NCI-H2196 treated with DMSO at 0.1 percent for 48 hours (cell line): ENCODE results near the gene CUX1.
"Not testable (repeated sequence)": the region's sequence is repeated elsewhere in the genome, so short reads cannot be mapped to it uniquely, and the experiment has no call there.

Experiments
- DNase-seq: peaks from one replicate; lab custom pipeline; 2025; ENCODE audit not compliant: unreplicated experiment; lab: John Stamatoyannopoulos, UW

The CUX1 gene

DNA sequence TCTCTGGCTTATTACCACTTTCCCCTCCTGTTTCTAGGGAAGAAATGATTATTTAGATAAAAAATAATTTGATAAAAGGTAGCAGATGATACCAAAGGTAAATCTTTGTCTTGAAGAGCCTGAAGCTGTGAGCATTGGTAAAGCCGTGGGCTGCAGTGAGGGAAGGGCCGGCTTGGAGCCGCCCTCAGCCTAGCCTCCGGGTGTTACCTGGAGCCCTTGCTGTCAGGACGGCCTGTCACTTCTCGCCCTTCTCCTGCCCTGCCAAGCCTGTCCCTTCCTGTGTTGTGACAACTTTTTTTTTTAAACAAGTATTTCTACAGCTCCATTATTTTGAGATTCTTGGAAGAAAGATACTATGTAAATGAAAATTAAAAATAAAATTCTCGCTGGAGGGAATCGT, 7.0 kb downstream of the CUX1 start:
- DNase-seq: no peak

DNA sequence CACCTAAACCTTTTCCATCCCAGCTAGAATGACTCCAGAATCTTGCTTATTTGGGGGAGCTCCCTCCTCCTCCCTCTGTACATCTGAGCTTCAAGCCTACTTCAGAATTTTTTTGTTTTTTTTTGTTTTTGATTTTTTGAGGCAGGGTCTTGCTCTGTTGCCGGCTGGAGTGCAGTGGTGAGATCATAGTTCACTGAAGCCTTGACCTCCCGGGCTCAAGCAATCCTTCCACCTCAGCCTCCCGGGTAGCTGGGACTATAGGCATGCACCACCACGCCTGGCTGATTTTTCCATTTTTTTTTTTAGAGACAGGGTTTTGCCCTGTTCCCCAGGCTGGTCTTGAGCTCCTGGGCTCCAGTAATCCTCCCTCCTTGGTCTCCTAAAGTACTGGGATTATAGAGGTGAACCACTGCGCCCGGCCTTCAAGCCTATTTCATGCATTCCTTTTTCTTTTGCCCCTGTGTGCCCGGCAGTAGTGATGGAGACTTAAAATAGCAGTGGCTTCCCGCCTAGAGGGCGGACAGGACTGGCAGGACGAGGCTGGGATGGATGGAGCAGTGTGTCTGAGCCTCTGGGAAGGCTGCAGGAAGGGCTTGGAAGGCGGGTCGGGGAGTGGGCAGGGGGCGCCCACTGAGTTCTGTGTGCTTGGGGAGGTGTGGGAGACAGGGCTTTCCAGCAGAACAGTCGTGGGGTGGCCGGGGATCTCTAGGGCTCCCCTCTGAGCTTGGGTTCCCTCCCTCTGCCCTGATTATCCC, 8.8 kb downstream of the CUX1 start:
- DNase-seq: no peak

DNA sequence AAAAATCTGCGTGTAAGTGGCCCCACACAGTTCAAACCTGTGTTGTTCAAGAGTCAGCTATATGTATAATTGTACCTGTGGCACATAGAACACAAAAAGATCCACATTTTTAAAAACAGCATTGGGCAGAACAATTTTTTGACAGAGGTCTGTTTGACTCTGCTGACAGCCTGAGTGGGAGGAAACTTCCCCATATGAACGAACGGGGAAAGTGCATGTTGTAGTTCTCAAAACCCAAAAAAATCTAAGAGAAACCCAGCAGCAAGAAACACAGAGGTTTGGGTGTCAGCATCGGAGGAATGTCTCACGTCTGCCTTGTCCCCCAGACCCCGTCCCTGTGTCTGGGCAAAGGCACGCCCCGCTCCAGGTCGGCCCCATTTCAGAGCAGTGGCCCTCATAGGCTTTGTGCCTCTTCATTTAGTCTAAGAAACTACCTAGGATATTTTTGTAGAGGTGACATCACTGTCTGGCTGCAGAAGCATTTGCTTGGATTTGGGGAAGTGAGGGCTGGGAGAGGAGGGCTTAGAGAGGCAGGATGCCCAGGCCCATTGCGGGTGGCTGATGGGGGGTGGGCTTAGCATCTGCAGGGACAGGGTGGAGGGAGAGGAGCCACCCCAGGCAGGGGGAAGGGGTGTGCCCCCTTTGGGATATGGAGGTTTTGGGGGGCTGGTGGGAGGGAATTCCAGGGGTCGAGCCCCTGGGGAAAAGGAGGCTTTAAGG, 11.0 kb downstream of the CUX1 start:
- no peak for DNase-seq

DNA sequence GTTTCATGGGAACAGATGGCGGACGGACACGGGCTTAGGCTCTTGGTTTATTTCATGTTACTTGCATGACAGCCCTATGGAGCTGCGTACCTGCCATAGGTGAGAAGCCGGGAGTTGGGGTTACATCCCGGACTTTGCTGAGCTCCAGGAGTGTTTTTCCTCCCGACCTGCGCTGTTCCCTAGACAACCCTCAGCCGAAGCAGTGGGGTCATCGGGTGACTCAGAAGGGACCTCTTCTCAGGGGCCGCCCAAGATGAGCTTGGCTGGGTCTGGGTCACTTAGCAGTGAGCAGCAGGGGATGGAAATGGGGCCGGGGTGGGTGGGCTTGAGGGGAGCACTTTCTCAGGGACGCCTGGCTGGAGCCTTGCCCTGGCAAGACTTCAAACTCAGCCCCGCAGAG, 11.9 kb downstream of the CUX1 start:
- DNase-seq: no peak

DNA sequence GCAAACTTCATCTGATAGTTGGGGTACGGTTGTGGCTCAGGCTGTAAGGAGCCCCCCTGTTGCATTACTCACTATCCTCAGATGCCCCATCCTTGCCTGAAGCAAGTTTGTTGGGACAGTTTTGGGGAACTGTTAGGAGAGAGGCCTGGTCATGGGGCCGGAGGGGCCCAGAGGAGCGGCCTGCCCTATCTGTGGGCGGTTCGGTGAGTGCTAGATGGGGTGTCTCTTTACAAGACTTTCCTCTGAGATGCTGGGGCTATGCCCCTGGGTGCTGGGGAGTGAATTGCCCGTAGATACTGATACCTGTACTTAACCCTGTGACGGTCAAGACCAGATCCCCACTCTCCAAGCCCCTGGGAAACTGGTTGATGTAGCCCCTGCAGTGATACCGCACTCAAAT, 12.4 kb downstream of the CUX1 start:
- DNase-seq: no peak

DNA sequence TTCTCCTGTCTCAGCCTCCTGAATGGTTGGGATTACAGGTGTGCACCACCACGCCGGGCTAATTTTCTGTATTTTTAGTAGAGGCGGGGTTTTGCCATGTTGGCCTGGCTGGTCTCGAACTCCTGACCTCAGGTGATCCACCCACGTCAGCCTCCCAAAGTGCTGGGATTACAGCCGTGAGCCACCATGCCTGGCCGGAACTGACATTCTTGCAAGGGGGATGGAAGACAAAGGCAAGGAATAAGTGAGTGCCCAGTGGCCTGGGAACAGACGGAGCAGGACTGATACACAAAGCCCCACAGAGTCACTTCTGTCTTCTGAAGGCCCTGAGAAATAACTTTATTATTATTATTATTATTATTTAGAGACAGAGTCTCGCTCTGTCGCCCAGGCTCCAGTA, 14.0 kb downstream of the CUX1 start:
- DNase-seq: not testable (repeated sequence)

DNA sequence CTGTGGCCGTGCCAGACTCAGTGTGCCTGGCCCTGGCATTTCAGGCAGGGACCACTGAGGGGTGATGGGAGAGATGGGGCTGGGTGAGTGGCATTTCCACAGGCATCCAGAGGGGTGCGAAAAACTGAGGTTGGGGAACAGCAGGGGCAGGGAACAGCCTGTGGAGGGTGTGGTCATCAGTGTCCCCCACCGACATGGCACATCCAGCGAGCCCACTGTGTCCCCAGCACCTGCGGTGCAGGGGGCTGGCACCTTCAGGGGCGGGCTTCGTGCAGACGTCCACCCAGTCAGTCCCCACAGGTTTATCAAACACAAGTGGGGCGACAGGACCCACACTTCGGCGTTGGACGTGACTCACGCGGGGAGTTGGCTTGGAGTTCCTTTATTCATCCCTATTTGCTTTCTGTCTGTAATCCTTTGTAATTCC, 14.8 kb downstream of the CUX1 start:
- DNase-seq: no peak

DNA sequence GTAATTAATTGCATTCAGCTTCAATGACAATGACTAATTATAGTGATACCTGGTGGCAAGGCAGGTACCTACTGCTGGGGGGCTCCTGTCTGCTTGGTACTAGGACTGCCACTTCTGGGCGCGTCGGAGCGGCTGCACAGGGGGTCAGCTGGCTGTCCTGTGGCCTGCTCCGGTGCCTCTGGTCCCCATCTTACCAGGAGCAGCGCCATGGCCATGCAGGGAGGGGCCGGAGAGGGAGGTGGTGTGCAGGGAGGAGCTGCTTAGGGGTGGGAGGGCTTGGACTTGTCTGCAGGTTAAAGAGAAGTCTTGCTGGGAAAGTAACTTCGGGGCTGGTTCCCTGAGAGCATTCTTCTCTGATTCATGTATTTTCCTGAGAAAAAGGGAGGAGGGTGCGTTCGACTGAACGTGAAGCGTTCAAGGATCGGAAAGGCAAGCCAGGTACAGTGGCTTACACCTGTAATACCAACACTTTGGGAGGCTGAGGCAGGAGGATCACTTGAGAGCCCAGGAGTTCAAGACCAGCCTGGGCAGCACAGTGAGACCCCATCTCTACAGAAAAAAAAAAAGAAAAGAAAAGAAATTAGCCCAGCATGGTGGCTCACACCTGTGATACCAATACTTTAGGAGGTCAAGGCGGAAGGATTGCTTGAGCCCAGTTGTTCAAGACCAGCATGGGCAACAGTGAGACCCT, 15.4 kb downstream of the CUX1 start:
- DNase-seq: no peak

DNA sequence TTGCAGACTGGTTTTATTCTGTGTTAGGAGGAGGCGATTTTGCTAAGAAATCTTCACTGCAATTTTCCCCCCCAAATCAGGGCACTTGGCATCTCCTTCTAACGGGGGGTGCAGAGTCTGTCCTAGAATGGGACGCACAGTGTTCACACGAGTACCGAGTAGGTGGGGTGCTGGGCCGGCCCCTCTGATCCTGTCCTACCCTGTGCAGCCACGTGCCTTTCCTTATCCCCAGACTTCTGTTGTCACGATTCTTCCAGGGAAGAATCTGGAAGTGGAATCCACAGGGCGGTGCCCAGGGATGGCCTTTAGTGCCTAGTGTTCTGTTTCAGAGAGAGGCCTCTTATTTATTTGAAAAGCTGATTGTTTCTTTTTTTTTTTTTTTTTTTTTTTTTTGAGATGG, 16.4 kb downstream of the CUX1 start:
- no peak for DNase-seq

DNA sequence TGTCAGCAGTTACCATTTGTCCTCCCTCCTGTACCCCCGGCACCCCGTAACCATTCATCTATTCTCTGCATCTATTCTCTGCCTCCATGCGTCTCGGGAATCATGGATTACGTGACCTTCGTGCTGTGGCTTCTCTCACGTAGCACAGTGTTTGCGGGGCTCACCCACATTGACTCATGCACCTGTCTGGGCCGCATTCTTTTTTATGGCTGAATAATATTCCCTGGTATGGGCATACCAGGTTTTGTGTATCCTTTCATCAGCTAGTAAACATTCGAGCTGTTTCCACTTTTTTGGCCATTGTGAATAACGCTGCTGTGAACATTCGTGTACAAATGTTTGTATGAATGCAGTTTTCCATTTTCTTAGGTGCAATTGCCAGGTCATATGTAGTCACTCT, 17.7 kb downstream of the CUX1 start:
- DNase-seq: no peak

DNA sequence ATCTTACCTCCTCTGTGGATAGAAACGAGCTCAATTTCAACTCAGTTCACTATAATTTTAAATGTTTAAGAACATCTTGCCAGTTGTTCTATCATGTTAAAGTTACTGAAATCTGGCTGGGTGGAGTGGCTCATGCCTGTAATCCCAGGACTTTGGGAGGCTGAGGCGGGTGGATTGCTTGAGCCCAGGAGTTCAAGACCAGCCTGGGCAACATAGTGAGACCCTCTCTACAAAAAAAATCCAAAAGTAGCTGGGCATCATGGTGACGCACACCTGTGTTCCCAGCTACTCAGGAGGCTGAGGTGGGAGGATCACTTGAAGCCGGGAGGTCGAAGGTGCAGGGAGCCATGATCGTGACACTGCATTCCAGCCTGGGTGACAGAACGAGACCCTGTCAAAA, 20.0 kb downstream of the CUX1 start:
- DNase-seq: not testable (repeated sequence)

DNA sequence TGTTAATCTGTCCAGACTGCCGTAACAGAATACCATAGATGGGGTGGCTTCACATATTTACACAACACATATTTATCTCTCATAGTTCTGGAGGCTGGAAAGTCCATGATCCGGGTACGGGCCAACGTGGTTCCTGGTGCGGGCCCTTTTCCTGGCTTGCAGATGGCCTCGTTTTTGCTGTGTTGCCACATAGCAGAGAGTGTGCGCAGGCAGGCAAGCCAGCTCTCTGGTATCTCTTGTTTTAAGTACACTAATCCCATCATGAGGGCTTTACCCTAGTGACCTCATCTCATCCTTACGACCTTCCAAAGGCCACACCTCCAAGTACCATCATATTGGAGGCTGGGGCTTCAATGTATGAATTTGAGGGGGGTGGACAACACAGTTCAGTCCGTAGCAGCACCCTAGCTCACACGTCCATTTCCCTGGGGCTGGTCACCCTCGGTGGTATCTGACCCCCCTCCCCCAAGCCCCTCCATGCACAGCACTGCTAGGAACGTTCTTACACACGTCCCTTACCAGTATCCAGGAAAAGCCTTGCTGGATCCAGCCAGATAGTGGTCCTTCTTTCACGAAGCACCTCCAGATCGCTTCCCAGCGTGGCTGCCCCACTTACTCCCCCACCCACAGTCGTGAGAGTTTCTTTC, 21.5 kb downstream of the CUX1 start:
- no peak for DNase-seq

DNA sequence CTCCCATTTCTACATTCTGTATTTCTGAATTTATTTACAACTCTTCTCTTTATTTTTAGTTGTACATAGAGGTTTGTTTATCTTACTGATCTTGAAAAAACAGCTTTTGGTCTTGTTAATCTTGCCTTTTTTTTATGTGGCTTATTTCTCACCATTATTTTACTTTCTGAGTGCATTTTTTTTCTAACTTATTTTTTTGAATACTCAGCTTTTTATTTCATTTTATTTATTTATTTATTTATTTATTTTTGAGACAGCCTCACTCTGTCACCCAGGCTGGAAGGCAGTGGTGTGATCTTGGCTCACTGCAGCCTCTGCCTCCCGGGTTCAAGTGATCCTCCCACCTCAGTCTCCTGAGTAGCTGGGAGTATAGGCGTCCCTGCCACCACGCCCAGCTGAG, 23.9 kb downstream of the CUX1 start:
- DNase-seq: no peak

DNA sequence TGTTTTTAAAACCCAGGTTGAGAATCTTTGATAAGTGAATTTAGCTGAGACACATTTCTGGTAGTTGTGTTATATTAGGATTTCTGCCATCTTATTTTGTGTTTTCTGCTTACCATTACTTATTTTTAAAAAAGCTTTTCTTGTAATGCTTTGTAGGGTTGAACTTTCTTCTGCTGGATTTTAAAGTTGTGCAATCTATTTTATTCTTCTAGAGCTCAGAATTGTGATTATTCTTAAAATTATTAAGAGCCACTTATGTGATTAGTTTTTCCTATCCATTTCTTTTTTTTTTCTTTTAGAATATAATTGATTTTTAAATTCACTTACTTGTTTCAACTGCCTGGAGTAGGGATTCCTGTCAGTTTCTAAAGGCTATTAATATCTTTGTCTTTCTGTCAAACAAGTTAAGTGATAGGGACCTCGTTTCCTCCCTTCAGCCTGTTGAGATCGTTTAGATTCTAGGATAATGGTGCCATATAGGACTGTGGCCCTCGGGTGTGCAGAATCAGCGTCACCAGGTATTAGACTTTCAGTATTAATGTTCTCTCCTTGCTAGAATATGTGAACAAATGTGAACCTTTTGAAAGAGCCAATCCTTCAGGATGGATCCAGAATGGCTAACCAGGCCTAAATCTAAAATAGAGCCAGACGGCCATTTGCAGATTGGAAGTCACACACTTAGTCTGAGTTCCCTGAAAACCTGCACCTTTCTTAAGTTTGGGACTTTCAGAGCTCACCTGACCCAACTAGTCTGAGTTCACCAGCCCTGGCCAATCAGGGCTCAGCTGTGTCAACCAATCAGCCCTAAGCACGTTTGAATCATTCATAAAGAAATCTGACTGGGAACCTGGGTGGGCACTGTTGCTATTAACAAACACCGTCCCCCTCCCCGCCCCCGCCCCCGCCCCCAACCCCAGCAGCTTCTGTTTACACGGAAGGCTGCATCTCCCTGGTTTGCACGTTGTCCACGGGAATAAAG, 26.2 kb downstream of the CUX1 start:
- DNase-seq: no peak

DNA sequence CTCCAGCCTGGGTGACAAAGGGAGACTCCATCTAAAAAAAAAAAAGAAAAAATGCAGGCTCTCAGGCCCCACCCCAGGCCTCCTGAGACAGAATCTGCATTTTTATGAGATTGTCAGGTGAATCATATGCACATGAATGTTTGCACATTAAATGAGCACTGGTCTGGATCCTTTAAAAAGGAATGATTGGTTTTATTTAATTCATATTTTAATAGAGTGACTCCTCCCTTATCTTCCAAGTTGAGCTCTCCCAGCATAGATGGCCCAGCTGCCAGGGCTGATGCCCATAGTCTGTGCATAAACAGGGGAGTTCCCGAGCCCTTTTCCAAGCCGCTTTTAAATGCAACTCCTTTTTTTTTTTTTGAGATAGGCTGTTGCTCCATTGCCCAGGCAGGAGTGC, 28.5 kb downstream of the CUX1 start:
- no peak for DNase-seq

DNA sequence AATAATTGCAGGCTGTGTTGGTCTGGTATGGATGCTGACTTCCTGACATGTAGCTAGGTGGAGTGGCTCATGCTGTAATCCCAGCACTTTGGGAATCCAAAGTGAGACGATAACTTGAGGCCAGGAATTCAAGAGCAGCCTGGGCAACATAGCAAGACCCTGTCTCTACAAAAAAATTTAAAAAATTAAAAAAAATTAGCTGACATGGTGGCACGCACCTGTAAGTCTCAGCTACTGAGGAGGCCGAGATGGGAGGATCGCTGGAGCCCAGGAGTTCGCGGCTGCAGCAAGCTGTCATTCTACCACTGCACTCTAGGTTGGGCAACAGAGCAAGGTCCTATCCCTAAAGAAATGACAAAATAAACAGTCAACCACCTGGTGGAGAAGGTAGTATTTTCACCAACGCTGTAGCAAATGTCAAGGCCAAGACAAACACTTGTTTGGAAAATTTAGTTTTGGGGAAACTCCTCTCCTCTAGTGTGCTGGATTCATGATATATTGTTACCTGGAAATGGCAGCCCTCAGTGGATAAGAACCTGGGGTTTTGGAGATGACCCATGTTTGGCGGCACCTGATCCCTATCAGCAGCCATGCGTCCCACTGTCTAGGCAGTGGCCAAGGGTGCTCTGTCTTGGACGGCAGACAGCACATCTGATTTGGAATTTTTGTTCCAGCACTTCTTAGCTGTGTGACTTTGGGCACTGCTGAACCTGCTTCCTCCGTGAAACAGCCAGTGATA, 29.5 kb downstream of the CUX1 start:
- no peak for DNase-seq

DNA sequence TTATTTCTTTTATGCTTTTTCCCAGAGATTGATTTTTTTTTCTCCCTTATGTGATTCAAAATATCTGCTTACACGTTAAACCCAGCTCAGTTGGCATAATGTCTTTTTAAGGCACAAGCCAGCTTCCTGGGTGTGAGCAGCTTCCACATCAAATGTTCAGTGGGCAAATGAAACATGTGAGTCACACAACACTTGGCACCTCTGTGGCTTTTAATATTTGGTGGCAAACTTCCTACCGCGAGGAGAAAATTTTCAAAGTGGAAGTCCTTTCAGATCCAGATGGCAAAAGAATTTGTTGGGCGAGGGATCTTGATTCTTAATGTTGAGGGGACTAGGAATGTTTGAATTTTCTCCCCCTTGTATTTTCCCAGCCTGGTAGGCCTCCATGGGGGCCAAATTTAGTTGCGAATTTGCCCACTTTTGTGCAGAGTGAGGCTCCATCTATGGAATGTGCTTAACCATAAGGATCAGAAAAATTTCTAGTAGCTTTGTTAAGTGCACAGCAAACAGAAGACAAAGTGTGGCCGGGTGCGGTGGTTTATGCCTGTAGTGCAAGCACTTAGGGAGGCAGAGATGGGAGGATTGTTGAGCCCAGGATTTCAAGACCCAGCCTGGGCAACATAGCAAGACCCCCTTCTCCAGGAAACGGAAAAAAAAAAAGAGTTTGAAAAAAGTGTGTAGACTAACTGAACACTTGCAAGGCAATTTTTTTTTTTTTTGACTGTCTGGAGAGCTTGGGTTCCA, 31.0 kb downstream of the CUX1 start:
- no peak for DNase-seq

DNA sequence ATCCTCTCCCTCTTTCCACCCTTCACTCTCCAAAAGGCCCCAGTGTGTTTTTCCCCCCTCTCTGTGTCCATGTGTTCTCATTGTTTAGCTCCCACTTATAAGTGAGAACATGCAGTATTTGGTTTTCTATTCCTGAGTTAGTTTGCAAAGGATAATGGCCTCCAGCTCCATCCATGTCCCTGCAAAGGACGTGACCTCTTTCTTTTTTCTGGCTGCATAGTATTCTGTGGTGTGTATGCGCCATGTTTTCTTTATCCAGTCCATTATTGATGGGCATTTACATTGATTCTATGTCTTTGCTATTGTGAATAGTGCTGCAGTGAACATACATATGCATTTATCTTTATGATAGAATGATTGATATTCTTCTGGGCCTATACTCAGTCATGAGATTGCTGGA, 31.9 kb downstream of the CUX1 start:
- not testable (repeated sequence) for DNase-seq

DNA sequence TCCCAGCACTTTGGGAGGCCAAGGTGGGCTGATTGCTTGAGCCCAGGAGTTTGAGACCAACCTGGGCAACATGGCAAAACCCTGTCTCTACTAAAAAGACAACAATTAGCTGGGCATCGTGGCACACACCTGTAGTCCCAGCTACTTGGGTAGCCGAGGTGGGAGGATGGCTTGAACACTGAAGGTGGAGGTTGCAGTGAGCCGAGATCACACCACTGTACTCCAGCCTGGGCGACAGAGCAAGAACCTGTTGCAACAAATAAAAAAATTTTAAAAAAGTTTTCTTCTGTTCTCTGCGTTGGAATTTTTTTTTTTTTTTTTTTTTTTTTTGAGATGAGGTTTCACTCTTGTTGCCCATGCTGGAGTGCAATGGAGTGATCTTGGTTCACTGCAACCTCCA, 34.9 kb downstream of the CUX1 start:
- DNase-seq: not testable (repeated sequence)
